ENCODE results near the gene TUBB3.
"Not testable (repeated sequence)": the region's sequence is repeated elsewhere in the genome, so short reads cannot be mapped to it uniquely, and the experiment has no call there.

TUBB3 gene

GRCh38 chr16:89922884-89923639 is at the start of gene TUBB3:
TSS of gene TUBB3 (plus strand) at chr16:89923342. CDS start at chr16:89923402, 60 bp downstream.
- Histone ChIP-seq H3K9ac (ENCODE audit: low read depth, low read length) (peak within 1 kb of the TSS; percentile 74; the same call in 1 of the 2 replicates), H3K9me3 (ENCODE audit: insufficient read depth, low read depth, low read length) (no peaks in the 10 kb centered on the region), H3K36me3 (ENCODE audit: insufficient read depth, low read depth, low read length) (0 out of 2 replicates have a peak, but pooled peaks cover 4% of the 10 kb centered on the region), H3K27ac (ENCODE audit: low read length) (no peak within 1 kb of the TSS), H3K4me3 (ENCODE audit: low read length) (peak within 1 kb of the TSS; percentile 68), H3K27me3 (ENCODE audit: insufficient read depth, low read length) (peaks cover 53% of the 10 kb centered on the region), H3K4me1 (ENCODE audit: insufficient read depth, low read length) (peaks cover 10% of the 10 kb centered on the region)

- Histone ChIP-seq H3K27ac (ENCODE audit: low read length) (no peak overlapping the region), H3K9ac (ENCODE audit: low read depth, low read length) (peak overlapping the region; percentile 94; the same call in 1 of the 2 replicates), H3K36me3 (ENCODE audit: insufficient read depth, low read depth, low read length) (peaks cover 26% of the 10 kb centered on the region), H3K4me1 (ENCODE audit: insufficient read depth, low read length) (no peaks in the 10 kb centered on the region; the same call in 1 of the 2 replicates), H3K4me3 (ENCODE audit: low read length) (peak overlapping the region; percentile 84), H3K9me3 (ENCODE audit: insufficient read depth, low read depth, low read length) (no peaks in the 10 kb centered on the region), H3K27me3 (ENCODE audit: insufficient read depth, low read length) (peaks cover 5% of the 10 kb centered on the region; the same call in 1 of the 2 replicates)
Measured at GRCh38 chr16:89873972-89874689, 49.0 kb upstream of the TUBB3 start.

GRCh38 chr16:89879123-89879522 is 44.0 kb upstream of the TUBB3 start:
- H3K4me3 ChIP-seq (ENCODE audit: low read length); H3K27me3 ChIP-seq (ENCODE audit: insufficient read depth, low read length); H3K27ac ChIP-seq (ENCODE audit: low read length); H3K9me3 ChIP-seq (ENCODE audit: insufficient read depth, low read depth, low read length); H3K9ac ChIP-seq (ENCODE audit: low read depth, low read length); H3K4me1 ChIP-seq (ENCODE audit: insufficient read depth, low read length): not testable (repeated sequence)
- peaks cover 56% of the 10 kb centered on the region for H3K36me3 ChIP-seq (ENCODE audit: insufficient read depth, low read depth, low read length)

- peaks cover 57% of the 10 kb centered on the region for H3K36me3 ChIP-seq (ENCODE audit: insufficient read depth, low read depth, low read length)
- H3K27me3 ChIP-seq (ENCODE audit: insufficient read depth, low read length), result no peaks in the 10 kb centered on the region
- H3K9ac ChIP-seq (ENCODE audit: low read depth, low read length), result no peak overlapping the region
Measured at GRCh38 chr16:89880477-89881367, 42.4 kb upstream of the TUBB3 start.

GRCh38 chr16:89881368-89881730 is 41.8 kb upstream of the TUBB3 start:
- Histone ChIP-seq H3K27me3 (ENCODE audit: insufficient read depth, low read length) (no peaks in the 10 kb centered on the region), H3K9ac (ENCODE audit: low read depth, low read length) (no peak overlapping the region), H3K4me1 (ENCODE audit: insufficient read depth, low read length) (no peaks in the 10 kb centered on the region), H3K4me3 (ENCODE audit: low read length) (no peak overlapping the region), H3K27ac (ENCODE audit: low read length) (no peak overlapping the region), H3K36me3 (ENCODE audit: insufficient read depth, low read depth, low read length) (peaks cover 54% of the 10 kb centered on the region), H3K9me3 (ENCODE audit: insufficient read depth, low read depth, low read length) (no peaks in the 10 kb centered on the region)

More at GRCh38 chr16:89880477-89881367, 42.4 kb upstream of the TUBB3 start:
- no peak overlapping the region for H3K27ac ChIP-seq (ENCODE audit: low read length)
- H3K9me3 ChIP-seq (ENCODE audit: insufficient read depth, low read depth, low read length), result no peaks in the 10 kb centered on the region
- no peaks in the 10 kb centered on the region for H3K4me1 ChIP-seq (ENCODE audit: insufficient read depth, low read length)
- no peak overlapping the region for H3K4me3 ChIP-seq (ENCODE audit: low read length)

- Histone ChIP-seq H3K9me3 (ENCODE audit: insufficient read depth, low read depth, low read length) (no peaks in the 10 kb centered on the region), H3K9ac (ENCODE audit: low read depth, low read length) (no peak overlapping the region), H3K36me3 (ENCODE audit: insufficient read depth, low read depth, low read length) (peaks cover 69% of the 10 kb centered on the region)
Measured at GRCh38 chr16:89883346-89884040, 39.6 kb upstream of the TUBB3 start.

GRCh38 chr16:89884041-89884421 is 39.1 kb upstream of the TUBB3 start:
- H3K36me3 ChIP-seq (ENCODE audit: insufficient read depth, low read depth, low read length), result peaks cover 64% of the 10 kb centered on the region
- H3K27me3 ChIP-seq (ENCODE audit: insufficient read depth, low read length), result no peaks in the 10 kb centered on the region
- H3K4me1 ChIP-seq (ENCODE audit: insufficient read depth, low read length), result no peaks in the 10 kb centered on the region
- no peak overlapping the region for H3K9ac ChIP-seq (ENCODE audit: low read depth, low read length)
- H3K27ac ChIP-seq (ENCODE audit: low read length), result no peak overlapping the region
- H3K4me3 ChIP-seq (ENCODE audit: low read length), result no peak overlapping the region
- no peaks in the 10 kb centered on the region for H3K9me3 ChIP-seq (ENCODE audit: insufficient read depth, low read depth, low read length)

More at GRCh38 chr16:89883346-89884040, 39.6 kb upstream of the TUBB3 start:
- Histone ChIP-seq H3K27ac (ENCODE audit: low read length) (no peak overlapping the region), H3K4me3 (ENCODE audit: low read length) (no peak overlapping the region), H3K27me3 (ENCODE audit: insufficient read depth, low read length) (no peaks in the 10 kb centered on the region), H3K4me1 (ENCODE audit: insufficient read depth, low read length) (no peaks in the 10 kb centered on the region)

- Histone ChIP-seq H3K9me3 (ENCODE audit: insufficient read depth, low read depth, low read length) (no peaks in the 10 kb centered on the region), H3K4me3 (ENCODE audit: low read length) (no peak overlapping the region), H3K4me1 (ENCODE audit: insufficient read depth, low read length) (no peaks in the 10 kb centered on the region), H3K27me3 (ENCODE audit: insufficient read depth, low read length) (no peaks in the 10 kb centered on the region), H3K36me3 (ENCODE audit: insufficient read depth, low read depth, low read length) (peaks cover 75% of the 10 kb centered on the region), H3K27ac (ENCODE audit: low read length) (no peak overlapping the region), H3K9ac (ENCODE audit: low read depth, low read length) (no peak overlapping the region)
Measured at GRCh38 chr16:89887243-89887642, 35.9 kb upstream of the TUBB3 start.

- no peak overlapping the region for H3K4me3 ChIP-seq (ENCODE audit: low read length)
- no peak overlapping the region for H3K9ac ChIP-seq (ENCODE audit: low read depth, low read length)
- no peaks in the 10 kb centered on the region for H3K27me3 ChIP-seq (ENCODE audit: insufficient read depth, low read length)
- H3K9me3 ChIP-seq (ENCODE audit: insufficient read depth, low read depth, low read length), result no peaks in the 10 kb centered on the region
- H3K36me3 ChIP-seq (ENCODE audit: insufficient read depth, low read depth, low read length), result peaks cover 72% of the 10 kb centered on the region
- no peak overlapping the region for H3K27ac ChIP-seq (ENCODE audit: low read length)
- H3K4me1 ChIP-seq (ENCODE audit: insufficient read depth, low read length), result no peaks in the 10 kb centered on the region
Measured at GRCh38 chr16:89890200-89890599, 32.9 kb upstream of the TUBB3 start.

GRCh38 chr16:89890886-89891657 is 32.1 kb upstream of the TUBB3 start:
- Histone ChIP-seq H3K9ac (ENCODE audit: low read depth, low read length) (no peak overlapping the region), H3K27ac (ENCODE audit: low read length) (no peak overlapping the region), H3K9me3 (ENCODE audit: insufficient read depth, low read depth, low read length) (no peaks in the 10 kb centered on the region), H3K4me1 (ENCODE audit: insufficient read depth, low read length) (no peaks in the 10 kb centered on the region), H3K27me3 (ENCODE audit: insufficient read depth, low read length) (no peaks in the 10 kb centered on the region), H3K36me3 (ENCODE audit: insufficient read depth, low read depth, low read length) (peaks cover 74% of the 10 kb centered on the region), H3K4me3 (ENCODE audit: low read length) (no peak overlapping the region)
